ENCODE results near the gene GBE1. TPM values are rescaled to one million over a fixed set of nuclear protein-coding genes. Genes with fewer than 3 reads are reported as not detected.

GBE1 gene
- total RNA-seq, 4 donors from 2014 or later, result 22.2 to 27.8 (median 25.3) TPM

DNA sequence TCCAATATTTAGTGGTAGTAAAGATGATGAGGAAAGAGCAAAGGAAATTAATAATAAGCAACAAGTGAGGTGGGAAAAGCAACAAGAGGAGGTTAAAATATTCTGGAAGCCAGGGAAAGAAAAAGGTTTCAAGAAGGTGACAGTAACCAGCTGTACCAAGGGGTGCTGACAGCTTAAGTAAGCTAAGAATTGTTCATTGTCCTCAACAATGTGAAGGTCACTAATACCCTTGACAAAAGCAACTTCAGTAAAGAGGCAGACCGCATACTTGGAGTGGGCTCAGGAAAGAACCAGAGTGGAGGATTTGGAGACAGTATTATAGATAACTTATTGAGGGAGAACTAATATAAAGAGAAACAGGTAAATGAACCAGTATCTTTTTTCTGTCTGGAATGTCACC, 116.2 kb downstream of the GBE1 start:
- Histone ChIP-seq H3K36me3 (peaks cover 0 to 29% (median 5%) of the 10 kb centered on the region in 4 donors), H3K9me3 (no peaks in the 10 kb centered on the region), H3K27ac (replicated peaks in 1 of 4) (no peak overlapping the region), H3K4me3 (no peak overlapping the region), H3K4me1 (no peaks in the 10 kb centered on the region), H3K27me3 (no peaks in the 10 kb centered on the region)
- intact Hi-C loops (cut with DNase I), result no loop called here
- WGBS, result 91% methylated on average over 1 of the region's 1 CpG
- TF ChIP-seq, protein P1, sequence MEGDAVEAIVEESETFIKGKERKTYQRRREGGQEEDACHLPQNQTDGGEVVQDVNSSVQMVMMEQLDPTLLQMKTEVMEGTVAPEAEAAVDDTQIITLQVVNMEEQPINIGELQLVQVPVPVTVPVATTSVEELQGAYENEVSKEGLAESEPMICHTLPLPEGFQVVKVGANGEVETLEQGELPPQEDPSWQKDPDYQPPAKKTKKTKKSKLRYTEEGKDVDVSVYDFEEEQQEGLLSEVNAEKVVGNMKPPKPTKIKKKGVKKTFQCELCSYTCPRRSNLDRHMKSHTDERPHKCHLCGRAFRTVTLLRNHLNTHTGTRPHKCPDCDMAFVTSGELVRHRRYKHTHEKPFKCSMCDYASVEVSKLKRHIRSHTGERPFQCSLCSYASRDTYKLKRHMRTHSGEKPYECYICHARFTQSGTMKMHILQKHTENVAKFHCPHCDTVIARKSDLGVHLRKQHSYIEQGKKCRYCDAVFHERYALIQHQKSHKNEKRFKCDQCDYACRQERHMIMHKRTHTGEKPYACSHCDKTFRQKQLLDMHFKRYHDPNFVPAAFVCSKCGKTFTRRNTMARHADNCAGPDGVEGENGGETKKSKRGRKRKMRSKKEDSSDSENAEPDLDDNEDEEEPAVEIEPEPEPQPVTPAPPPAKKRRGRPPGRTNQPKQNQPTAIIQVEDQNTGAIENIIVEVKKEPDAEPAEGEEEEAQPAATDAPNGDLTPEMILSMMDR (IDR thresholded peaks at IDR 0.05), result no peak
- TF ChIP-seq EP300 (IDR thresholded peaks at IDR 0.05), result no peak
- no peak for TF ChIP-seq POLR2AphosphoS5 (IDR thresholded peaks at IDR 0.05)
- no peak for TF ChIP-seq POLR2A (IDR thresholded peaks at IDR 0.05; ENCODE audit: low read depth)
- DNase-seq (ENCODE audit: extremely low spot score), result no peak

DNA sequence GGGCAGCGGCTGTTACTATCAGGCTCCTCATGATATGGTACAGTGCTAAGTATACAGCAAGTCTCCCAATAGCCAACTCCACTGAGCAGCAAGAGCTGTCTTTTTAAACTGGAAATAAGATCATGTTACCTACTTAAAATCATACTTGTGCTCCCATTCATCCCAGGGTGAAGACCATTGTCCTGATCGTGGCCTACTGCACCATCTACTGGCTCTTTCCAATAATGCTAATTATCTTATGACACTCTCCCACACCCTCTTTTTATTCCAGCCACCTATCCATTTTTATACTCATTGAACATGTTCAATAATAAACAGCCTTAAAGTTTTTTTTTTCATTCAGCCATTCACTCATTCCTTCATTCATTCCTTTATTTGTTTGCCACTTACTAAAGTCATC, 117.7 kb downstream of the GBE1 start:
- H3K36me3 ChIP-seq, result peaks cover 0 to 36% (median 8%) of the 10 kb centered on the region in 4 donors
- H3K4me3 ChIP-seq, result no peak overlapping the region
- 71% methylated on average over 2 of the region's 2 CpGs for WGBS
- TF ChIP-seq, protein P1 (IDR thresholded peaks at IDR 0.05), result peak in 1 of 3 experiments; percentile 22
- TF ChIP-seq POLR2AphosphoS5 (IDR thresholded peaks at IDR 0.05) (no peak), POLR2A (IDR thresholded peaks at IDR 0.05; ENCODE audit: low read depth) (no peak), EP300 (IDR thresholded peaks at IDR 0.05) (no peak)
- H3K27me3 ChIP-seq, result no peaks in the 10 kb centered on the region
- H3K27ac ChIP-seq (replicated peaks in 1 of 4), result no peak overlapping the region
- H3K4me1 ChIP-seq, result no peaks in the 10 kb centered on the region
- H3K9me3 ChIP-seq, result no peaks in the 10 kb centered on the region
- no peak for DNase-seq (ENCODE audit: extremely low spot score)
- intact Hi-C loops (cut with DNase I), result loop anchor here (5.0 kb wide), 1 partner anchor 226 kb away; no protein-coding TSS in a partner anchor

DNA sequence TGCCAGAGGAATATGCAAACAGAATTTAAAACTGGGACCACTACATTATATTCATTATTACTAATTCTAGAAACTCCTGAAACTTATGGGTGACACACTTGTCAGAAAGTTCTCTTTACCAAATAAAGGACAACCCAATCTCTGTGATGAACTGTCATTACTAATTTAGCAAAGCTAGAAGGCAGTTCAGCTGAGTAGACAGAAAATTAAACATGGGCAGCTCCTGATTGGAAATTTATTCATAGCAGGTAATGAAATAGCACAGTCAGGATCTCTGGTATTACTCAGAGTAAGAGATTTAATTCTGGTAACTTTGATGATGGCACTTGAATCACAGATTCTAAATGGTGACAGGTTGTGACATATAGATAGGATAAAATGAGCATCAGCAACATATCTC, 123.0 kb downstream of the GBE1 start:
- H3K27ac ChIP-seq (replicated peaks in 1 of 4), result no peak overlapping the region
- DNase-seq (ENCODE audit: extremely low spot score), result no peak
- no peak overlapping the region for H3K4me3 ChIP-seq
- no peak for TF ChIP-seq POLR2A (IDR thresholded peaks at IDR 0.05; ENCODE audit: low read depth)
- TF ChIP-seq EP300 (IDR thresholded peaks at IDR 0.05), result no peak
- TF ChIP-seq, protein P1 (IDR thresholded peaks at IDR 0.05), result no peak
- no peak for TF ChIP-seq POLR2AphosphoS5 (IDR thresholded peaks at IDR 0.05)
- no peaks in the 10 kb centered on the region for H3K4me1 ChIP-seq
- H3K27me3 ChIP-seq, result no peaks in the 10 kb centered on the region
- intact Hi-C loops (cut with DNase I), result no loop called here
- no peaks in the 10 kb centered on the region for H3K9me3 ChIP-seq
- H3K36me3 ChIP-seq, result peaks cover 0 to 40% (median 5%) of the 10 kb centered on the region in 4 donors

DNA sequence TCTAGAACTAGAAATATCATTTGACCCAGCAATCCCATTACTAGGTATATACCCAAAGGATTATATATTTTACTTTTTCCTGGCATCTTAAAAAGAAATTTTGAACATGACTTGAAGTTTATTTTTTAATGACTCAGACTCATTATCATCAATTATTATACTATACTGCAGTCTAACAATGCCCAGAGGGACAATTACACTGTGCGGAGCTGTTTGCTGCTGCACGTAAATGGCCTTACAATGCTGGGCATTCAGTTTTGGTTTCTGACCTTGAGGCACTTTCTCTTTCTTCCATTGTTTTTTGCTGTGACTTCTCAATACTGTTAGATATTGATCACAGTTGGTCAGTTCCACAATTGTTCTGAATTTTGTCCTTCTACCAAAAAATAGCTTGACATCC, 128.8 kb downstream of the GBE1 start:
- intact Hi-C loops (cut with DNase I), result no loop called here
- 98% methylated on average over 2 of the region's 2 CpGs for whole genome bisulfite sequencing
- Histone ChIP-seq H3K36me3 (peaks cover 0 to 49% (median 11%) of the 10 kb centered on the region in 4 donors), H3K4me1 (no peaks in the 10 kb centered on the region), H3K27me3 (no peaks in the 10 kb centered on the region), H3K27ac (replicated peaks in 1 of 4) (no peak overlapping the region), H3K4me3 (no peak overlapping the region), H3K9me3 (no peaks in the 10 kb centered on the region)
- DNase-seq (ENCODE audit: extremely low spot score), result no peak
- TF ChIP-seq, protein P1 (IDR thresholded peaks at IDR 0.05), result no peak
- TF ChIP-seq EP300 (IDR thresholded peaks at IDR 0.05), result no peak

DNA sequence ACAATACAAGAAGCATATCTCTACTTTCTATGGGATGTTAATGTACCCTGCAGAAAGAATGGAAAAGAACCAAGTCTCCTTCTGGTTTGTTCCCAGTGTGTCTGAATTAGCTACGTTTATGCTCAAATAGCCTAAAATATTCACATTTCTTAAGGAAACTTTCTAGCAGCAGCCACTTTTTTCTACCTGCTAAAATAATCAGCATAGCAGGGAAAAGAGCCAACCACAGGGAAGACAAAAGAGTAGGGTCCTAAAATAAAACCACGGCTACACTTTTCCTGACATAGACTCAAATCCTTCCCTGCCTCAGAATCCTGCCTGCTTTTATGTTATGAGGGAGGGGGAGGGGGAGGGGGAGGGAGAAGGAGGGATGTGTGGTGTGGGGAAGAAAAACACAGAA, 136.7 kb downstream of the GBE1 start:
- H3K4me3 ChIP-seq, result no peak overlapping the region
- TF ChIP-seq POLR2A (IDR thresholded peaks at IDR 0.05; ENCODE audit: low read depth), result no peak
- no peak for TF ChIP-seq EP300 (IDR thresholded peaks at IDR 0.05)
- TF ChIP-seq, protein P1 (IDR thresholded peaks at IDR 0.05), result no peak
- H3K9me3 ChIP-seq, result no peaks in the 10 kb centered on the region
- intact Hi-C loops (cut with DNase I), result no loop called here
- DNase-seq (ENCODE audit: extremely low spot score), result no peak
- H3K27ac ChIP-seq (replicated peaks in 1 of 4), result no peak overlapping the region
- WGBS, result 58% methylated on average over 2 of the region's 2 CpGs
- peaks cover 0 to 6% (median 0%) of the 10 kb centered on the region in 4 donors for H3K4me1 ChIP-seq
- peaks cover 0 to 12% (median 1%) of the 10 kb centered on the region in 4 donors for H3K36me3 ChIP-seq
- H3K27me3 ChIP-seq, result no peaks in the 10 kb centered on the region
